Measurements from ENCODE around the gene SVIL.
"Not testable (repeated sequence)": the region's sequence is repeated elsewhere in the genome, so short reads cannot be mapped to it uniquely, and the experiment has no call there.

GRCh38 chr10:29570248-29570647, 64.5 kb downstream of the SVIL start:
- TF ChIP-seq, protein P1, sequence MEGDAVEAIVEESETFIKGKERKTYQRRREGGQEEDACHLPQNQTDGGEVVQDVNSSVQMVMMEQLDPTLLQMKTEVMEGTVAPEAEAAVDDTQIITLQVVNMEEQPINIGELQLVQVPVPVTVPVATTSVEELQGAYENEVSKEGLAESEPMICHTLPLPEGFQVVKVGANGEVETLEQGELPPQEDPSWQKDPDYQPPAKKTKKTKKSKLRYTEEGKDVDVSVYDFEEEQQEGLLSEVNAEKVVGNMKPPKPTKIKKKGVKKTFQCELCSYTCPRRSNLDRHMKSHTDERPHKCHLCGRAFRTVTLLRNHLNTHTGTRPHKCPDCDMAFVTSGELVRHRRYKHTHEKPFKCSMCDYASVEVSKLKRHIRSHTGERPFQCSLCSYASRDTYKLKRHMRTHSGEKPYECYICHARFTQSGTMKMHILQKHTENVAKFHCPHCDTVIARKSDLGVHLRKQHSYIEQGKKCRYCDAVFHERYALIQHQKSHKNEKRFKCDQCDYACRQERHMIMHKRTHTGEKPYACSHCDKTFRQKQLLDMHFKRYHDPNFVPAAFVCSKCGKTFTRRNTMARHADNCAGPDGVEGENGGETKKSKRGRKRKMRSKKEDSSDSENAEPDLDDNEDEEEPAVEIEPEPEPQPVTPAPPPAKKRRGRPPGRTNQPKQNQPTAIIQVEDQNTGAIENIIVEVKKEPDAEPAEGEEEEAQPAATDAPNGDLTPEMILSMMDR (IDR thresholded peaks at IDR 0.05; ENCODE audit: low read length), result not testable (repeated sequence)
- TF ChIP-seq EZH2 (IDR thresholded peaks at IDR 0.05; ENCODE audit: borderline replicate concordance, low read length), result not testable (repeated sequence)

Measured in OCI-LY1 (cell line).